Hepatocyte (in vitro differentiated cells): ENCODE results near the gene TPST1. TPM values are rescaled to one million over a fixed set of nuclear protein-coding genes. Genes with fewer than 3 reads are reported as not detected.
"Not testable (repeated sequence)": the region's sequence is repeated elsewhere in the genome, so short reads cannot be mapped to it uniquely, and the experiment has no call there.

ENCODE experiments used
- DNase-seq: peaks from one replicate; pipeline ENCODE4 v3.0.0-alpha.2; 2016; ENCODE audit warnings: low spot score
- H2AFZ ChIP-seq: fragments of 200-600 bp; sonication (generic); 2 replicates; pipeline ENCODE4 v1.6.0; 2016; ENCODE audit warnings: antibody characterized with exemption, mild to moderate bottlenecking
- H3K27ac ChIP-seq: fragments of 200-600 bp; sonication (generic); 2 replicates; pipeline ENCODE4 v1.5.1; 2016; ENCODE audit warnings: mild to moderate bottlenecking
- H3K27me3 ChIP-seq: fragments of 200-600 bp; sonication (generic); 2 replicates; pipeline ENCODE4 v1.6.1; 2016
- H3K36me3 ChIP-seq: fragments of 200-600 bp; sonication (generic); replicated peaks from 2 replicates; pipeline ENCODE4 v1.5.1; 2016; ENCODE audit warnings: low read depth; ENCODE audit not compliant: insufficient read depth
- H3K4me1 ChIP-seq: fragments of 200-600 bp; sonication (generic); 2 replicates; pipeline ENCODE4 v1.5.1; 2016; ENCODE audit warnings: mild to moderate bottlenecking, moderate library complexity; ENCODE audit not compliant: insufficient read depth
- H3K4me2 ChIP-seq: fragments of 200-600 bp; sonication (generic); 2 replicates; pipeline ENCODE4 v1.6.0; 2016
- H3K4me3 ChIP-seq: fragments of 200-600 bp; sonication (generic); 2 replicates; pipeline ENCODE4 v1.5.1; 2016; ENCODE audit warnings: mild to moderate bottlenecking
- H3K79me2 ChIP-seq: fragments of 200-600 bp; sonication (generic); 2 replicates; pipeline ENCODE4 v1.6.0; 2017; ENCODE audit warnings: mild to moderate bottlenecking
- H3K9me2 ChIP-seq: fragments of 200-600 bp; sonication (generic); replicated peaks from 2 replicates; pipeline ENCODE4 v1.6.0; 2017; ENCODE audit warnings: mild to moderate bottlenecking; ENCODE audit not compliant: insufficient read depth
- H3K9me3 ChIP-seq: fragments of 200-600 bp; sonication (generic); 2 replicates; pipeline ENCODE4 v1.5.1; 2016; ENCODE audit warnings: low read depth, mild to moderate bottlenecking
- H4K20me1 ChIP-seq: fragments of 200-600 bp; sonication (generic); 2 replicates; pipeline ENCODE4 v1.6.0; 2016; ENCODE audit warnings: mild to moderate bottlenecking; ENCODE audit not compliant: insufficient read depth, poor library complexity, severe bottlenecking
- CTCF ChIP-seq: fragments of 200-600 bp; sonication (generic); IDR thresholded peaks from 2 replicates; pipeline ENCODE4 v1.5.1; 2016; ENCODE audit warnings: antibody characterized with exemption, mild to moderate bottlenecking; ENCODE audit not compliant: poor library complexity
- EZH2 ChIP-seq: fragments of 200-600 bp; sonication (generic); IDR thresholded peaks from 2 replicates; pipeline ENCODE4 v1.6.1; 2016; ENCODE audit warnings: antibody characterized with exemption, mild to moderate bottlenecking, borderline replicate concordance
- EZH2phosphoT487 ChIP-seq: fragments of 200-600 bp; sonication (generic); IDR thresholded peaks from one replicate; pipeline ENCODE4 v1.6.1; 2018; ENCODE audit warnings: antibody characterized with exemption, mild to moderate bottlenecking, low read depth, moderate library complexity; ENCODE audit not compliant: unreplicated experiment, severe bottlenecking
- WGBS: methylation state at CpG from one replicate; pipeline ENCODE4 v1.1.6; 2016; ENCODE audit warnings: low lambda C conversion rate; ENCODE audit errors: missing lambda C conversion rate; 5-methylcytosine and 5-hydroxymethylcytosine counted together
- polyA plus RNA-seq: library from polyadenylated mRNA; unstranded; fragments of >200 nt; fragmentation: Nextera tagmentation; extraction: Ambion mirVana; gene quantifications from 2 replicates; pipeline ENCODE4 v1.2.1, GENCODE V29; 2016
- total RNA-seq: library from RNA; depleted of rRNA; stranded (reverse); fragments of >200 nt; gene quantifications from 2 replicates; pipeline ENCODE4 v1.2.3, GENCODE V29; 2014

Gene TPST1
- total and polyA plus RNA-seq, 2 experiments from 2014 or later: 85.2 to 91.2 TPM

- TF ChIP-seq CTCF (no peak), EZH2 (no peak), EZH2phosphoT487 (no peak)
- H3K79me2 ChIP-seq: peaks cover 96% of the 10 kb centered on the region
Observed at GRCh38 chr7:66219805-66220204, 14.7 kb downstream of the TPST1 start.

GRCh38 chr7:66221442-66221841 is 16.3 kb downstream of the TPST1 start:
- H3K4me2 ChIP-seq: no peak overlapping the region
- no peak overlapping the region for H3K4me3 ChIP-seq
- H3K27me3 ChIP-seq: no peaks in the 10 kb centered on the region
- no peak for TF ChIP-seq EZH2
- TF ChIP-seq CTCF: no peak
- no peak for TF ChIP-seq EZH2phosphoT487
- no peaks in the 10 kb centered on the region for H3K36me3 ChIP-seq
- no peak for DNase-seq
- H3K79me2 ChIP-seq: peaks cover 96% of the 10 kb centered on the region
- H3K4me1 ChIP-seq: peaks cover 15% of the 10 kb centered on the region
- no peak overlapping the region for H2AFZ ChIP-seq
- WGBS: 84% methylated on average over 3 of the region's 3 CpGs
- no peaks in the 10 kb centered on the region for H3K9me2 ChIP-seq
- H3K9me3 ChIP-seq: no peaks in the 10 kb centered on the region
- no peak overlapping the region for H3K27ac ChIP-seq
- peaks cover 23% of the 10 kb centered on the region for H4K20me1 ChIP-seq

More at GRCh38 chr7:66219805-66220204, 14.7 kb downstream of the TPST1 start:
- 90% methylated on average over 1 of the region's 1 CpG for WGBS
- Histone ChIP-seq H2AFZ (no peak overlapping the region), H3K36me3 (no peaks in the 10 kb centered on the region), H3K27me3 (no peaks in the 10 kb centered on the region), H3K9me3 (no peaks in the 10 kb centered on the region), H3K4me3 (no peak overlapping the region), H4K20me1 (peaks cover 23% of the 10 kb centered on the region), H3K4me2 (no peak overlapping the region), H3K4me1 (peaks cover 15% of the 10 kb centered on the region), H3K27ac (no peak overlapping the region), H3K9me2 (no peaks in the 10 kb centered on the region)
- DNase-seq: no peak

GRCh38 chr7:66227808-66228207 is 22.7 kb downstream of the TPST1 start:
- Histone ChIP-seq H3K4me2 (no peak overlapping the region), H3K27me3 (no peaks in the 10 kb centered on the region), H3K4me3 (no peak overlapping the region), H3K4me1 (peaks cover 15% of the 10 kb centered on the region), H3K9me2 (no peaks in the 10 kb centered on the region), H2AFZ (no peak overlapping the region), H3K9me3 (no peaks in the 10 kb centered on the region), H4K20me1 (peaks cover 3% of the 10 kb centered on the region), H3K36me3 (no peaks in the 10 kb centered on the region), H3K79me2 (peaks cover 88% of the 10 kb centered on the region), H3K27ac (no peak overlapping the region)
- 100% methylated on average over 1 of the region's 1 CpG for WGBS
- no peak for TF ChIP-seq EZH2phosphoT487
- TF ChIP-seq EZH2: no peak
- no peak for TF ChIP-seq CTCF
- no peak for DNase-seq

- not testable (repeated sequence) for H3K27ac ChIP-seq, H3K4me2 ChIP-seq, H3K36me3 ChIP-seq, H3K9me3 ChIP-seq, H3K4me1 ChIP-seq, H2AFZ ChIP-seq, H3K4me3 ChIP-seq, DNase-seq, H4K20me1 ChIP-seq, H3K9me2 ChIP-seq, H3K27me3 ChIP-seq
- peaks cover 92% of the 10 kb centered on the region for H3K79me2 ChIP-seq
- WGBS: over 99% methylated on average over 15 of the region's 24 CpGs
Observed at GRCh38 chr7:66231326-66232216, 26.4 kb downstream of the TPST1 start.
